ENCODE data around the gene DHCR24. TPM values are rescaled to one million over a fixed set of nuclear protein-coding genes. Genes with fewer than 3 reads are reported as not detected.

Gene DHCR24
- total RNA-seq, 1 donor from 2014 or later, result 417 TPM

GRCh38 chr1:54872036-54872331 lies 15.0 kb downstream of the DHCR24 start:
- Mint-ChIP-seq H3K27me3 (ENCODE audit: low read depth) (no peaks in the 10 kb centered on the region), H3K27ac (ENCODE audit: unreplicated experiment) (peak overlapping the region; percentile 83), H3K36me3 (ENCODE audit: low read depth) (peaks cover 36% of the 10 kb centered on the region), H3K9me3 (no peaks in the 10 kb centered on the region), H3K4me3 (no peak overlapping the region), H3K4me1 (no peaks in the 10 kb centered on the region)
- DNase-seq (ENCODE audit: low read depth, low spot score), result no peak
- no peak for TF ChIP-seq CTCF (conservative IDR thresholded peaks at IDR 0.05)

GRCh38 chr1:54871275-54872035 lies 15.5 kb downstream of the DHCR24 start:
- no peak overlapping the region for H3K4me3 Mint-ChIP-seq
- H3K36me3 Mint-ChIP-seq (ENCODE audit: low read depth), result peaks cover 31% of the 10 kb centered on the region
- no peaks in the 10 kb centered on the region for H3K4me1 Mint-ChIP-seq
- H3K9me3 Mint-ChIP-seq, result no peaks in the 10 kb centered on the region
- DNase-seq (ENCODE audit: low read depth, low spot score), result no peak
- no peak for TF ChIP-seq CTCF (conservative IDR thresholded peaks at IDR 0.05)
- H3K27ac Mint-ChIP-seq (ENCODE audit: unreplicated experiment), result peak overlapping the region; percentile 83
- H3K27me3 Mint-ChIP-seq (ENCODE audit: low read depth), result no peaks in the 10 kb centered on the region

GRCh38 chr1:54870869-54871268 lies 16.1 kb downstream of the DHCR24 start:
- no peaks in the 10 kb centered on the region for H3K9me3 Mint-ChIP-seq
- no peaks in the 10 kb centered on the region for H3K27me3 Mint-ChIP-seq (ENCODE audit: low read depth)
- DNase-seq (ENCODE audit: low read depth, low spot score), result no peak
- H3K36me3 Mint-ChIP-seq (ENCODE audit: low read depth), result peaks cover 31% of the 10 kb centered on the region
- H3K27ac Mint-ChIP-seq (ENCODE audit: unreplicated experiment), result no peak overlapping the region
- H3K4me3 Mint-ChIP-seq, result no peak overlapping the region
- no peaks in the 10 kb centered on the region for H3K4me1 Mint-ChIP-seq
- no peak for TF ChIP-seq CTCF (conservative IDR thresholded peaks at IDR 0.05)

- Mint-ChIP-seq H3K9me3 (no peaks in the 10 kb centered on the region), H3K4me3 (no peak overlapping the region), H3K27me3 (ENCODE audit: low read depth) (no peaks in the 10 kb centered on the region), H3K4me1 (no peaks in the 10 kb centered on the region), H3K36me3 (ENCODE audit: low read depth) (peaks cover 31% of the 10 kb centered on the region), H3K27ac (ENCODE audit: unreplicated experiment) (no peak overlapping the region)
- no peak for DNase-seq (ENCODE audit: low read depth, low spot score)
- no peak for TF ChIP-seq CTCF (conservative IDR thresholded peaks at IDR 0.05)
Observed at GRCh38 chr1:54869173-54869851, 17.7 kb downstream of the DHCR24 start.

- Mint-ChIP-seq H3K27me3 (ENCODE audit: low read depth) (no peaks in the 10 kb centered on the region), H3K9me3 (no peaks in the 10 kb centered on the region), H3K4me1 (no peaks in the 10 kb centered on the region), H3K27ac (ENCODE audit: unreplicated experiment) (no peak overlapping the region), H3K4me3 (no peak overlapping the region), H3K36me3 (ENCODE audit: low read depth) (peaks cover 37% of the 10 kb centered on the region)
- DNase-seq (ENCODE audit: low read depth, low spot score), result no peak
- TF ChIP-seq CTCF (conservative IDR thresholded peaks at IDR 0.05), result no peak
Observed at GRCh38 chr1:54867717-54868057, 19.3 kb downstream of the DHCR24 start.

All from neural crest cell (in vitro differentiated cells).